ENCODE measurements around the gene MT1M. TPM values are rescaled to one million over a fixed set of nuclear protein-coding genes. Genes with fewer than 3 reads are reported as not detected.

MT1M gene
- total and polyA plus RNA-seq, 7 donors, result 3.9 to 106 (median 14.8) TPM

DNA sequence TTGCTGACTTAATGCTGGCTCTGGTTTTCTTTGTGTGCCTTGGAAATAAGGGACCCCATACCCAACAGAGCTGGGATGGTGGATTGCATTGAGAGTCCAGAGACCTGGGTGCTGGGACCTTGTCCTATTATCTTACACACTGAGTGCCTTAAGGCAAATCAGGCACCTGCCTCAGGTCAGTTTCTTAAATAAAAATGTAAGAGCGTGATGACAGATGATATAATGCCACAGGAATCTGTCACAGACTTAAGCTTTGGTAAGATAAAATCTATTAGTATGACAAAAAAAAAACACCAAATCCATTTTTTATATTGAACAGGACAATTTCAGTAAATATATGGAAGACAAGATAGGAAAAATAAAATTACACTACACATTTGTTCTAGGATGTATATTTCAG lies 7.6 kb downstream of the MT1M start:
- no peaks in the 10 kb centered on the region for H3K9me3 ChIP-seq
- H3K36me3 ChIP-seq, result no peaks in the 10 kb centered on the region
- no peak for TF ChIP-seq EP300 (IDR thresholded peaks at IDR 0.05)
- TF ChIP-seq POLR2A (IDR thresholded peaks at IDR 0.05), result no peak
- TF ChIP-seq POLR2AphosphoS5 (IDR thresholded peaks at IDR 0.05), result no peak
- TF ChIP-seq, protein P1, sequence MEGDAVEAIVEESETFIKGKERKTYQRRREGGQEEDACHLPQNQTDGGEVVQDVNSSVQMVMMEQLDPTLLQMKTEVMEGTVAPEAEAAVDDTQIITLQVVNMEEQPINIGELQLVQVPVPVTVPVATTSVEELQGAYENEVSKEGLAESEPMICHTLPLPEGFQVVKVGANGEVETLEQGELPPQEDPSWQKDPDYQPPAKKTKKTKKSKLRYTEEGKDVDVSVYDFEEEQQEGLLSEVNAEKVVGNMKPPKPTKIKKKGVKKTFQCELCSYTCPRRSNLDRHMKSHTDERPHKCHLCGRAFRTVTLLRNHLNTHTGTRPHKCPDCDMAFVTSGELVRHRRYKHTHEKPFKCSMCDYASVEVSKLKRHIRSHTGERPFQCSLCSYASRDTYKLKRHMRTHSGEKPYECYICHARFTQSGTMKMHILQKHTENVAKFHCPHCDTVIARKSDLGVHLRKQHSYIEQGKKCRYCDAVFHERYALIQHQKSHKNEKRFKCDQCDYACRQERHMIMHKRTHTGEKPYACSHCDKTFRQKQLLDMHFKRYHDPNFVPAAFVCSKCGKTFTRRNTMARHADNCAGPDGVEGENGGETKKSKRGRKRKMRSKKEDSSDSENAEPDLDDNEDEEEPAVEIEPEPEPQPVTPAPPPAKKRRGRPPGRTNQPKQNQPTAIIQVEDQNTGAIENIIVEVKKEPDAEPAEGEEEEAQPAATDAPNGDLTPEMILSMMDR (IDR thresholded peaks at IDR 0.05), result no peak
- peaks cover 14 to 90% (median 46%) of the 10 kb centered on the region in 3 donors for H3K27me3 ChIP-seq
- H3K27ac ChIP-seq, result no peak overlapping the region
- DNase-seq, result no peak
- WGBS, 2 donors, result 85 to 93% methylated on average over 1 of the region's 1 CpG
- intact Hi-C loops (cut with DNase I), result loop anchor here (5.0 kb wide), 1 partner anchor 33 kb away; the partner anchor contains the start of gene MT2A
- H3K4me1 ChIP-seq, result peaks cover 0 to 35% (median 33%) of the 10 kb centered on the region in 4 donors
- no peak overlapping the region for H3K4me3 ChIP-seq

DNA sequence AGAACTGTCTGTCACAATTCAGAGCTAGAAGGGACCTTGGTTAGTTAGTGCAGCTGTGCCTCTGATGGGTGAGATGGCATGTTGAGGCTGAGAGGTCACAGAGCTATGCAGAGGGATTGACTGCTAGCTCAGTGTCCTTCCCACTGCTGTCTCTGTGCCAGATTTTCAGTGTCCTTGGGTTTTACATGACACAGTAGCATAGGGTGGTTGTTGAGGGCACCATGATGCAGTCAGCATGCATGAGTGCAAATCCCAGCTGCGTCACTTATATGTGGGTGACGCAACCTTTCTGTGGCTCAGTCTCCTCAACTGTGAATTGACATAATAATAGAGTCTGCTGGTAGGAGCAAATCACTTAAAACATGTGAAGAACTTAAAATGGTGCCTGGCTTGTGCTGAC lies 8.7 kb downstream of the MT1M start:
- DNase-seq, result no peak
- no peaks in the 10 kb centered on the region for H3K36me3 ChIP-seq
- no peak overlapping the region for H3K27ac ChIP-seq
- H3K4me3 ChIP-seq, result no peak overlapping the region
- peaks cover 8 to 90% (median 35%) of the 10 kb centered on the region in 3 donors for H3K27me3 ChIP-seq
- H3K4me1 ChIP-seq, result peaks cover 0 to 27% (median 25%) of the 10 kb centered on the region in 4 donors
- no peaks in the 10 kb centered on the region for H3K9me3 ChIP-seq
- 97% methylated on average over 2 of the region's 2 CpGs for WGBS, 2 donors
- intact Hi-C loops (cut with DNase I), result loop anchor here (5.0 kb wide), 1 partner anchor 34 kb away; the partner anchor contains the start of gene MT2A
- TF ChIP-seq POLR2AphosphoS5 (IDR thresholded peaks at IDR 0.05), result no peak
- no peak for TF ChIP-seq EP300 (IDR thresholded peaks at IDR 0.05)
- no peak for TF ChIP-seq POLR2A (IDR thresholded peaks at IDR 0.05)
- TF ChIP-seq, protein P1 (IDR thresholded peaks at IDR 0.05), result no peak

DNA sequence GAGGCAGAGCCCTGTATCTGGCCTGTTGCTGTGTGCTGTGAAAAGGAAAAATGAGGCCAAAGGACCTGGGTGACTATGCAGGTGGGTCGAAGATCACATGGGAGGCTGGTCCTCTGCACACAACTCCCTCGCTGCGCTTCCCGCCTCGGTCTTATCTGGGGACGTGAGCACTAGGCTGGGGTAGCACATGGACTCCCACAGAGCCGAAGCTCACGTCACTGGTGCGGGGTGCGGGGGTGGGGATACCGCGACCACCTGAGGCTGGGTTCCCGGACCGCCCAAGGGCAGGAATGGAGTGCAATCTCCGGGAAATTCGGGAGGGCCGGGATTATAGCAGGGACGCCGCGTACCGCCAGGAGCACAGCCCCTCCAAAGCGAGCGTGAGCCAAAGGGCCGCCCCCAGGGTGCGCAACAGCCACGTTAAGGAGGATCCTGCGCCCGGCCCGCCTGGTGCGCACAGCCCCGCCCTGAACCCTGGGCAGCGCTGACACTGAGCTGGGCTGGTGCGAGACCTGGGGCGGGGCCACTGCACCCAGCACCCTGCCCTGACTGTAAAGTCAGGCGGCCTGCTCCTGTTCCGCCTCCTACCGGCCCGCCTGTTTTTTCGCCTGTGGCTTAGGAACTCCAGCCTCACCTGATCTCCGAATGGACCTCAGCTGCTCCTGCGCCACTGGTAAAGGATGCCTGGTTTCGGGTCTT lies 10.8 kb downstream of the MT1M start:
- H3K27ac ChIP-seq, result peak overlapping the region in 2 of 4 donors; percentile 39 to 52
- peaks cover 8 to 90% (median 35%) of the 10 kb centered on the region in 3 donors for H3K27me3 ChIP-seq
- 2 to 6% methylated on average over 42 of the region's 42 CpGs for WGBS, 2 donors
- H3K4me1 ChIP-seq, result peaks cover 0 to 21% (median 20%) of the 10 kb centered on the region in 4 donors
- peak; percentile 82 for DNase-seq
- intact Hi-C loops (cut with DNase I), result loop anchor here (5.0 kb wide), 1 partner anchor 36 kb away; the partner anchor contains the start of gene MT2A
- peak overlapping the region; percentile 6 to 38 (median 32) for H3K4me3 ChIP-seq
- no peaks in the 10 kb centered on the region for H3K9me3 ChIP-seq
- H3K36me3 ChIP-seq, result no peaks in the 10 kb centered on the region
- TF ChIP-seq EP300 (IDR thresholded peaks at IDR 0.05) (peak in 2 of 4 donors; percentile 18 to 64), POLR2AphosphoS5 (IDR thresholded peaks at IDR 0.05) (peak in 2 of 4 donors; percentile 22 to 48), POLR2A (IDR thresholded peaks at IDR 0.05) (no peak)
- TF ChIP-seq, protein P1 (IDR thresholded peaks at IDR 0.05), result peak in 3 of 4 experiments; percentile 25 to 34 (median 33)

DNA sequence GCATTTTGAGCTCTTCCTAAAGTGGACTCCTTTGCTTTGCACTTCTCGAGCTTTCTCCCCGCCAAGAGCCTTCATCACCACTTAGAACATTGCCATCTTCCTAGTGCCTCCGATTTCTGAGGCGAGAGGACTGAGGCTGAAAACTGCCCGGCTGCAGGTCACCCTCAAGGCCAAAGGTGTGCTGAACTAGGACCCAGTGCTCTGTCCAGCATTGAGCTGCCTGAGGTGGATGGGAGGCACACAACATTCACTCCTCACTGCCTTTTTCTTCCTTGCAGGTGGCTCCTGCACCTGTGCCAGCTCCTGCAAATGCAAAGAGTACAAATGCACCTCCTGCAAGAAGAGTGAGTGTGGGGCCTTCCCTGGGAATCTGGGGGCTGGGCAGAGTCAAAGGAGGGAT lies 11.4 kb downstream of the MT1M start:
- TF ChIP-seq POLR2AphosphoS5 (IDR thresholded peaks at IDR 0.05) (no peak), EP300 (IDR thresholded peaks at IDR 0.05) (no peak)
- TF ChIP-seq, protein P1 (IDR thresholded peaks at IDR 0.05), result no peak
- no peaks in the 10 kb centered on the region for H3K9me3 ChIP-seq
- no peak for DNase-seq
- H3K27ac ChIP-seq, result no peak overlapping the region
- peaks cover 0 to 15% (median 14%) of the 10 kb centered on the region in 4 donors for H3K4me1 ChIP-seq
- intact Hi-C loops (cut with DNase I), result loop anchor here (5.0 kb wide), 1 partner anchor 37 kb away; the partner anchor contains the start of gene MT2A
- peaks cover 3 to 90% (median 34%) of the 10 kb centered on the region in 3 donors for H3K27me3 ChIP-seq
- WGBS, 2 donors, result 38 to 39% methylated on average over 5 of the region's 5 CpGs
- no peaks in the 10 kb centered on the region for H3K36me3 ChIP-seq
- H3K4me3 ChIP-seq, result peak overlapping the region in 3 of 4 donors; percentile 30 to 38 (median 34)
